K562 (cell line): ENCODE data around the gene PPP1R14C. TPM values are rescaled to one million over a fixed set of nuclear protein-coding genes. Genes with fewer than 3 reads are reported as not detected.

Source experiments
- ATF7 ChIP-seq: fragments of 450-650 bp; IDR thresholded peaks from 2 replicates; pipeline ENCODE4 v1.7.1; 2014; ENCODE audit warnings: mild to moderate bottlenecking, moderate library complexity
- BCL6 ChIP-seq: fragments of 250-450 bp; sonication (Bioruptor Pico); IDR thresholded peaks from 2 replicates; pipeline ENCODE4 v1.4.0; 2020
- CAMTA2 ChIP-seq: fragments of 250-450 bp; sonication (Bioruptor Pico); conservative IDR thresholded peaks from 2 replicates; pipeline ENCODE4 v1.5.1; 2022
- DMBX1 ChIP-seq: fragments of 250-450 bp; sonication (Bioruptor Pico); IDR thresholded peaks from 2 replicates; pipeline ENCODE4 v1.8.0; 2022; ENCODE audit warnings: inconsistent platforms, mild to moderate bottlenecking, moderate library complexity, borderline replicate concordance
- GTF2B ChIP-seq: IDR thresholded peaks from 2 replicates; pipeline ENCODE4 v1.6.1; 2011; ENCODE audit not compliant: insufficient read length; ENCODE audit errors: extremely low read depth
- HBP1 ChIP-seq: fragments of 450-650 bp; formaldehyde crosslinking; IDR thresholded peaks from 2 replicates; pipeline ENCODE4 v1.4.0; 2022; ENCODE audit warnings: missing genetic modification characterization
- HDAC3 ChIP-seq: fragments of 450-650 bp; IDR thresholded peaks from 2 replicates; pipeline ENCODE4 v1.6.1; 2018; ENCODE audit warnings: borderline replicate concordance, mild to moderate bottlenecking, moderate library complexity; ENCODE audit not compliant: partially characterized antibody
- HNRNPH1 ChIP-seq: fragments of 200-400 bp; formaldehyde crosslinking; optimal IDR thresholded peaks from 2 replicates; pipeline ENCODE3; 2017; ENCODE audit warnings: low read depth, mild to moderate bottlenecking, low read length, moderate library complexity
- LCOR ChIP-seq: sonication (generic); formaldehyde crosslinking; IDR thresholded peaks from 2 replicates; pipeline ENCODE4 v1.8.0; 2022; ENCODE audit warnings: mild to moderate bottlenecking, missing genetic modification reagents
- MIER1 ChIP-seq: fragments of 450-650 bp; IDR thresholded peaks from 2 replicates; pipeline ENCODE4 v1.6.1; 2016; ENCODE audit warnings: antibody characterized with exemption, mild to moderate bottlenecking, low read depth
- NRF1 ChIP-seq, 2 experiments: fragments of 450-650 bp; IDR thresholded peaks in 1 of 2; conservative IDR thresholded peaks in 1 of 2; 2 replicates each; pipeline ENCODE4 v1.6.1; 2014; ENCODE audit warnings: mild to moderate bottlenecking in 2 of 2
- RBM17 ChIP-seq: fragments of 200-400 bp; formaldehyde crosslinking; IDR thresholded peaks from 2 replicates; pipeline ENCODE4 v1.6.1; 2017; ENCODE audit warnings: low read depth, mild to moderate bottlenecking, low read length, borderline replicate concordance
- SIRT6 ChIP-seq: IDR thresholded peaks from one replicate; pipeline ENCODE4 v1.6.1; 2012; ENCODE audit warnings: low read depth, mild to moderate bottlenecking, control low read depth, inconsistent platforms, low read length, moderate library complexity
- STAT6 ChIP-seq: sonication (generic); formaldehyde crosslinking; IDR thresholded peaks from 2 replicates; pipeline ENCODE4 v1.8.1; 2023; ENCODE audit warnings: mild to moderate bottlenecking, missing genetic modification reagents
- TAF9B ChIP-seq: fragments of 450-650 bp; IDR thresholded peaks from 2 replicates; pipeline ENCODE4 v1.6.1; 2018; ENCODE audit warnings: mild to moderate bottlenecking; ENCODE audit not compliant: partially characterized antibody
- TBP ChIP-seq: optimal IDR thresholded peaks from 2 replicates; pipeline ENCODE3; 2011; ENCODE audit warnings: low read depth, low read length, improper control_type of control experiment
- TOE1 ChIP-seq, 2 experiments: fragments of 450-650 bp in 1 of 2; sonication (generic) in 1 of 2; formaldehyde crosslinking in 1 of 2; IDR thresholded peaks; 2 replicates each; pipeline versions ENCODE4 v1.7.1 to v1.8.0; 2016 to 2022; ENCODE audit warnings: borderline replicate concordance in 2 of 2, mild to moderate bottlenecking in 2 of 2, antibody characterized with exemption in 1 of 2, inconsistent platforms in 1 of 2, low read depth in 1 of 2, missing genetic modification reagents in 1 of 2, moderate library complexity in 1 of 2
- ZFP30 ChIP-seq: fragments of 250-450 bp; sonication (Bioruptor Pico); IDR thresholded peaks from 2 replicates; pipeline ENCODE4 v1.8.0; 2022; ENCODE audit warnings: moderate library complexity, mild to moderate bottlenecking, inconsistent platforms, borderline replicate concordance
- ZNF717 ChIP-seq: fragments of 250-450 bp; sonication (Bioruptor Pico); IDR thresholded peaks from 2 replicates; pipeline ENCODE4 v1.5.0; 2021
- ZNF79 ChIP-seq: fragments of 250-450 bp; sonication (Bioruptor Pico); IDR thresholded peaks from 2 replicates; pipeline ENCODE4 v1.4.0; 2020; ENCODE audit warnings: low read depth, mild to moderate bottlenecking, moderate library complexity
- polyA plus RNA-seq, 8 experiments: library from polyadenylated mRNA; depleted of rRNA in 4 of 8; stranded (reverse) in 5 of 8; unstranded in 3 of 8; fragments of >200 nt; fragmentation: Nextera tagmentation in 2 of 8; fragmentation: Illumina TruSeq in 1 of 8; extraction: Ambion mirVana in 2 of 8; extraction: Trizol in 1 of 8; gene quantifications; 2 replicates each; pipeline versions ENCODE4 v1.2.1 to v1.2.3, GENCODE V29; 2011 to 2014; ENCODE audit warnings: inconsistent platforms in 1 of 8, missing spikeins in 1 of 8
- total RNA-seq, 7 experiments: library from RNA; depleted of rRNA in 6 of 7; stranded (reverse); fragments of >200 nt in 6 of 7; fragmentation: Illumina TruSeq in 2 of 7; extraction: Trizol in 2 of 7; gene quantifications; 2 replicates each; pipeline versions ENCODE4 v1.2.1 to v1.2.3, GENCODE V29; 2011 to 2021; ENCODE audit warnings: low replicate concordance in 1 of 7
- TF ChIP-seq, protein P1 (sequence below): sonication (generic); formaldehyde crosslinking; IDR thresholded peaks from 2 replicates; pipeline ENCODE4 v1.8.1; 2022; ENCODE audit warnings: missing genetic modification reagents

The PPP1R14C gene
- total and polyA plus RNA-seq, 9 of the 15 experiments (the other 6 are each of a cell fraction or from before 2014, with no cell fraction given): 4.5 to 16.6 (median 11.9) TPM

DNA sequence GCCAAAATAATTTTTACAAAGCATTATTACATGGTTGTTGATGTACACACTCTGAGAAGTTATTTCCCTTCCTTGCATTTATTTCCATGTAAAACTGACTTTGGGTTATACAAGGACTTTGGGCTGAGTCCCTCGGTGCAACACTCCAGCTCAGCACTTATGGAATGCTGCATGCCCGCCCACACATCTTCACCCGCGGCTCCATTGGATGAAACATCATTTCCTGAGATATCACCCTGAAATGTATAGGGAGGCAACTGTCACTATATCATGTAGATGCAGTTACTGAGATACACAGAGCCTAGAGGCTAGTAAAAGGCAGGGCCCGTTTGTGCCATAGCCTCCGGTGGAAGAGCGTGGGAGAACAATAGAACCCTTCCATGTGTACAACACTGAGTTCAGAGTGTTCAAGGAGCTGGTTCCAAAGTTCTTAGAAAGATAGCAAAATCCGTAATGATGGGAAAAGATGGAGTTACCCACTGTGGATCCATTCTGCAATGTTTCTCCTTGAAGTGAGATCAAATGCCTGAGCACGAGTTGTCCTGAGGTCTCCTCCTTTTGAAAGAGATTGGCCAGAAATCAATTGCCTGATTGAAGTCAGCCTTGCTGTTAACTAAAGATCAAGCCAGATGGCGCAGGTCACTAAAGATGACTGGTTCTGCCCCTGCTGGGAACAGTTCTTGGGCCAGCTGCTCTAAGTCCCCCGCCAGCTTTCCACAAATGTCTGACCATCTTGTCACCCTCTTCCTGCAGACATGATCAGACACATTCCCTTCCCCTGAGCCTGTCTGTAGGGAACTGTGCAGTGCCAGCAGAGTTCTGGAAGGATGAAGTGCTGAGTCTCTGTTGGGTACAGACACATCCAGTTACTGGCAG, 125.1 kb downstream of the PPP1R14C start (continued):
- TF ChIP-seq BCL6 (CRISPR knock-in tag) (no peak), RBM17 (no peak), CAMTA2 (CRISPR knock-in tag) (no peak), TBP (peak; percentile 79), GTF2B (no peak), HDAC3 (no peak), STAT6 (CRISPR knock-in tag) (no peak), HNRNPH1 (no peak), NRF1 (conservative IDR thresholded peaks at IDR 0.05 in 1 of 2, IDR thresholded peaks at IDR 0.05 in 1 of 2) (no peak; a peak in 2 of 4 replicates), ZFP30 (CRISPR knock-in tag) (no peak), HBP1 (CRISPR knock-in tag) (peak; percentile 10; the same call in 1 of the 2 replicates), SIRT6 (no peak), LCOR (no peak), MIER1 (no peak), DMBX1 (0 out of 2 replicates have a peak, but pooled peaks have one; percentile 66), ATF7 (peak; percentile 34; the same call in 1 of the 2 replicates), TOE1 (IDR thresholded peaks at IDR 0.05; ENCODE audit: borderline replicate concordance) (no peak), TOE1 (CRISPR knock-in tag; IDR thresholded peaks at IDR 0.05; ENCODE audit: borderline replicate concordance, low read depth) (no peak), TAF9B (no peak), ZNF79 (CRISPR knock-in tag) (no peak), ZNF717 (CRISPR knock-in tag) (no peak)
- TF ChIP-seq, protein P1, sequence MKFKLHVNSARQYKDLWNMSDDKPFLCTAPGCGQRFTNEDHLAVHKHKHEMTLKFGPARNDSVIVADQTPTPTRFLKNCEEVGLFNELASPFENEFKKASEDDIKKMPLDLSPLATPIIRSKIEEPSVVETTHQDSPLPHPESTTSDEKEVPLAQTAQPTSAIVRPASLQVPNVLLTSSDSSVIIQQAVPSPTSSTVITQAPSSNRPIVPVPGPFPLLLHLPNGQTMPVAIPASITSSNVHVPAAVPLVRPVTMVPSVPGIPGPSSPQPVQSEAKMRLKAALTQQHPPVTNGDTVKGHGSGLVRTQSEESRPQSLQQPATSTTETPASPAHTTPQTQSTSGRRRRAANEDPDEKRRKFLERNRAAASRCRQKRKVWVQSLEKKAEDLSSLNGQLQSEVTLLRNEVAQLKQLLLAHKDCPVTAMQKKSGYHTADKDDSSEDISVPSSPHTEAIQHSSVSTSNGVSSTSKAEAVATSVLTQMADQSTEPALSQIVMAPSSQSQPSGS (CRISPR knock-in tag): no peak
